HG02852 (cell line): Measurements from ENCODE around the gene TMEM269.
"Not testable (repeated sequence)": the region's sequence is repeated elsewhere in the genome, so short reads cannot be mapped to it uniquely, and the experiment has no call there.

Experiments
- ATAC-seq: cut with Tn5 transposase; IDR thresholded peaks from one replicate; pipeline ENCODE4 v1.9.1; 2021; ENCODE audit warnings: mild to moderate bottlenecking, moderate library complexity; ENCODE audit not compliant: unreplicated experiment

The TMEM269 gene

DNA sequence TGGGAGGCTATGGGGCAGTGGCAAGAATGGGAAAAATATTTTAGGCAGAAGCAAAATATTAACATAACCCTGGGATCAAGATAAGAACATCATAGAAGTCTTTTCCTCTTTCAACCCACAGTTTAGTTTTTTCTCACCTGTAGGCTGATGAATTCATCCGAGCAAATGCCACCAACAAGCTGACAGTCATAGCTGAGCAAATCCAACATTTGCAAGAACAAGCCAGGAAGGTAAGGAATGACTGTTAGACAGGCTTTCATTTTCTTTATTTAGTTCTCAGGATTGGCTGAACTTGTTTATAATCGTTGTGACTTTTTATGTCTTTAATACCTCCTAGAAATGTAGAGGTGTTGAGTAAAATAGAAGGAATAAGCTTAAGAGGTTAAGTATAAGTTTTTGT, 11.4 kb upstream of the TMEM269 start:
- ATAC-seq, result no peak

- no peak for ATAC-seq
Measured at GRCh38 chr1:42774928-42775526, 9.8 kb upstream of the TMEM269 start.

DNA sequence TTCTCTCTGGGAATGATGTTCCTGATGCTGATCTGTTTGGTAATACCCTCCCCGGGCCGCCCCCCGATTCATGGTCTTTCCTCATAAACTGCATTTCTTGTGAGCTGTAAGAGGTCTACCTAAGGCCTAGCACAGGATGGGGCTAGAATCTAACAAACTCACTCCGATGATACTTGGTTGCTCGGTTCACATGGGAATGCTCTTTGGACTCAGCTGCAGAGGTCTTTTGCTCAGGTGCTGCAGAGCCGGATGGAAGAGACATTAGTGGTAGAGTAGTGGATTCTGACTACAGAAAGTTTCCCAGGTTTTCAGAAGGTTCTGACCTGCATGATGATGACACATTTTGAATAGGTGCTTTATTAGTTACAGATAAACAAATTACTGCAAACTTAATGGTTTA, 8.3 kb upstream of the TMEM269 start:
- ATAC-seq, result no peak

DNA sequence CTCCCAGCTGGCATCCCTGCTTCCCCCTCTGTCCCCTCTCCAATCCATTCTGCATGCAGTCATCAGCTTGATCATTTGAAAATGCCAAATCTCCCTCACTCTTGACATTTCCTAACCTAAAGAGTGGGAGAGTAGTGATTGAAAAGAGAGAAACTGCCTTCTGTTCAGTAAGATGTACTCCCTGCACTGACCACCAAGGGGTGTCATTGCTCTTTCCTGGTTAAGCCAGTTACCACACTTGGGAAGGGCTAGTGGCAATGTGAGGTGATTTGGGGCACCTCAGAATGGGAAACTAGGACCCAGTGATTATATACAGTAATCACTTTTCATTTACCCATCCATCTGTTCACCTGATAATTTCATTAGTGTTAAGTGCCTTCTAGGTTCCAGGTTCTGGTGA, 6.9 kb upstream of the TMEM269 start:
- ATAC-seq, result no peak

DNA sequence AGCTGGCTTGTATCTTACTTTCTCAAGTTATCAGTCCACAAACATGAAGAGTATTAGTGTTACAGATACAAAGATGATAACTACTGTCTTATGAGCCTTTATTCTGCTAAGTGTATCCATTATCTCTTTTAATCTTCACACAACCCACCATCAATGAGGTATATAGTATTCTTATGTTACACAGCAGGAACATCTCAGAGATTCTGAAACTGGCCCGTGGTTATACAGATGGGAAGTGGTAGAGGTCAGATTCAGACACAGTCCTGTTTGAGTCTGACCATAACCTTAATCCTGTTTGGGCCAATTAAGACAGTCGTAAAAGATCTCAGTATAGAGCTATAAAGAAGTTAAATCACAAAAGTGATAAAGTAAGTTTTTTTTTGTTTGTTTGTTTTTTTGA, 5.1 kb upstream of the TMEM269 start:
- no peak for ATAC-seq

- no peak for ATAC-seq
Measured at GRCh38 chr1:42780176-42780575, 4.6 kb upstream of the TMEM269 start.

- ATAC-seq, result no peak
Measured at GRCh38 chr1:42783092-42783491, 1.7 kb upstream of the TMEM269 start.

DNA sequence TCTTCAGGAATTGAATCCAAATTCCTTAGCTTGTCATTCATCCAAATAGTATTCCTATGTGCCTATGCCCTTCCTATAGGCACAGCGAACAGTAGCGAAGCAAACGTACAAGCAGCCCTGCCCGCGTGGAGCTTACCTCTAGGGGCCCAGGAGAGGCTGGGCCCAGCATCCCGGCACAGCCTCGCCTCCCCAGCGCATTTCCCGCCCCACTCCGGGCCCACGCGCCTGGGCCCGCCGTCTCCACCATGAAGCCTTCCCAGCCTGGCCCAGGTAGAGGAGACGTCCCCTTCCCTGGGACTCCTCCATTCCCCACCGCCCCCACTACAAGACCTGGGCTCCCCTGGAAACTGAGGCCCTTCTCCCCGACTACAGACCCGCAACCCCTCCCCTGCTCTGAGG, 245 bp upstream of the TMEM269 start:
- ATAC-seq, result no peak

DNA sequence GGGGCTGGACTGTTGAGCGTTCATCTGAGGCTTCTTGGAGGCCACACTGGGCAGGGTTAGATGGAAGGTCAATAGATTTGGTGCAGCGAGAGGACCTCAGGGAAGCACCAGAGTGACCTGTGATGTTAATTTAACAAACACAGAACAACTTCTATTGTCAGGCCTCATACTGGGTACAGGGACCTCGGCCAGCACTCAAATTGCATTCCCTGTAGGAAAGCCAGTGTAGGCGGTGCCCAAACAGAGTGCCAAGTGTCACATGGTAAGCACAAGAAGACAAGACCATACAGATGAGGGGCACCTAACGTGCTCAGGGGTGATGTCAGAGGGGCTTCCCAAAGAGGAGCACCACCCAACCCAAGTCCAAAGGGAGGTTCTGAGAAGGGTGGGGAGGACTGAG, 1.3 kb downstream of the TMEM269 start:
- no peak for ATAC-seq

DNA sequence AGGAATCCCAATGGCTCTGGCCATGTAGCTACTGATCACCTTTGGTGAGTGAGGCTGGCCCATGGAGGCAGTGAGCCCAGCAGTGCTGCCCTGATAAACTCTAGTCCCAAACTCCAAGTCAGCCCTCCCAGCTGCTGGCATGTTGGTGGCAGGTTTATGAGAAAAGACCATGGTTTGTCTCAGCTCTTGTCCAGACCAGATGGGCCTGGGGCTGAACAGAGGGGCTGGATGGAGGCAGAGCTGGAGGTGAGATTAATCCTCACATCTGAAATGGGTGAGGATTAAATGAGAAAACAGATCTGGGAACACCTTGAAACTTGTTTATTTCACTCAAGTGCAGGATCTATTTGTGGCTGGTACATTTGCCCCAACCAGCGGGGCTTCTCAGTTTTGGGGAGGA, 3.2 kb downstream of the TMEM269 start:
- no peak for ATAC-seq

DNA sequence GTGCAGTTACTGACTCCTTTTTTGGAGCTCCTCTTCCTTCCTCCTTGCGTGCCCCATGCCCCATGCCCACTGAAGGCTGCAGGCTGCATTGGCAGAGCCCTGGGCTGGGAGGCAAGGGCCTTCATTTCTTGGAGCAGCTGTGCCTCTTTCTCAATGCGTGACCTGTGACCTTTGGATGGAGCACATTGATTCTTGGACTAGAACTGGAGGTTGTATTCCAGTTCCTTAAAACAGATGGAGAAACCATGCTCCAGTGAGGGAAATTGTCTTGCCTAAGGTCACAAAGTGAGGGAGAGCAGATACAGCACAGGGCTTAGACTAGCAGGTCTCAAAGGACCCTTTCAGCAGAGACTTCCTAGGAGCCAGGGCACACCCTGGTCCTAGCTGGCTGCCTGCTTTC, 9.0 kb downstream of the TMEM269 start:
- no peak for ATAC-seq

DNA sequence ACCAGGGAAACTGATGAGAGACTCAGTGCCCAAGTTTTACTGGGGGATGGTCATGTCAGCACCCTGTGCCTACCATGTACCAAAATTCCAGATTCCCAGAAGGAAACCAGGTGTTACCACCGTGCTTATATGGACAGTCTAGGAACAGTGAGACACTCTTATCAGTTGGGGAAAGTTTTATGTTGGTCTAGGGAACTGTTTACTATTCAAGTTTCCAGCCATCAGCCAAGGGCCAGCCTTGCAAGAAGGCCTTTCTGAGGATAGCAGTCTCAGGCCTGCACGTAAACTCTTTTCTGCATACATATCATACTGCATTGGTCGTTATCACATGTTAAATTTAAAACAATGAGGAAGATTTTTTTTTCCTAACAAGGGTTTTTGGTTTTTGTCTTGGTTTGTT, 12.6 kb downstream of the TMEM269 start:
- ATAC-seq, result no peak

DNA sequence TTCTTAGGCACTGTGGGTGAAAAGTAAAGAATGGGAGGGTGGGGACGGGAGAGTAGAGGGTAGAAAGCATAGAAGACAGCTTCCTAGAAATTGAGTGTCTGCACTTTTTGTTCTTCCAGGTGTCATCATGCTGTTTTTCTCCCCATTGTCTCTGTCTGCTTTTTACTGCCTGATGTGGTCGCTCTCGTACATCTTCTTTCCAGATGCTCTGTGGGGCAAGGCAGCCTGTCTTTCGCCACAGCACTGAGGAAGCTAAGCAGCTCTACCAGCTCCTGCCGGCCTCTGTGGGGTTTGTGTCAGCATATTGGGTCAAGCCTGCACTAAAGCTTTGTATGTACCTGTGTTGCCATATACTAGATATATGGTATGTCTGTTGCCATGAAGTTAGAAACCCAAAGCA, 13.2 kb downstream of the TMEM269 start:
- no peak for ATAC-seq

- no peak for ATAC-seq
Measured at GRCh38 chr1:42801832-42802473, 17.2 kb downstream of the TMEM269 start.

DNA sequence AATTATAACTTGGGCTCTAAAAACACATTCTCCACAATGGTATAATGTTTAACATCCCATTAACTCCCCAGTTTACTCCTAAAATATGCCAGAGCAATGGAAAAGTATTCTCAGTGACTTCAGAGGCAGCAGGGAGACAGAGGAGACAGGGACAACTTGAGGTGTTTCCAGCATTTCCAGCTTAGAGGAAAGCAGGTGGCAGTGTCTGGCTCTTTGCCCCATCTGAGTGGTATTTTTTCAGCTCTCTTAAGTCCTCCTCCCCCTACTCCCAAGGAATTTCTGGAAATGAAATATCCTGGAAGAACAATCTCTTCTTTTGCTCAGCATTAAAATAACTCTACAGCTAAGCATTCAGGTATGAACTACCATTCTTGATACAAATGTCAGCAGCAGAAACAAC, 21.4 kb downstream of the TMEM269 start:
- ATAC-seq, result no peak

- ATAC-seq, result no peak
Measured at GRCh38 chr1:42806593-42806992, 21.8 kb downstream of the TMEM269 start.

DNA sequence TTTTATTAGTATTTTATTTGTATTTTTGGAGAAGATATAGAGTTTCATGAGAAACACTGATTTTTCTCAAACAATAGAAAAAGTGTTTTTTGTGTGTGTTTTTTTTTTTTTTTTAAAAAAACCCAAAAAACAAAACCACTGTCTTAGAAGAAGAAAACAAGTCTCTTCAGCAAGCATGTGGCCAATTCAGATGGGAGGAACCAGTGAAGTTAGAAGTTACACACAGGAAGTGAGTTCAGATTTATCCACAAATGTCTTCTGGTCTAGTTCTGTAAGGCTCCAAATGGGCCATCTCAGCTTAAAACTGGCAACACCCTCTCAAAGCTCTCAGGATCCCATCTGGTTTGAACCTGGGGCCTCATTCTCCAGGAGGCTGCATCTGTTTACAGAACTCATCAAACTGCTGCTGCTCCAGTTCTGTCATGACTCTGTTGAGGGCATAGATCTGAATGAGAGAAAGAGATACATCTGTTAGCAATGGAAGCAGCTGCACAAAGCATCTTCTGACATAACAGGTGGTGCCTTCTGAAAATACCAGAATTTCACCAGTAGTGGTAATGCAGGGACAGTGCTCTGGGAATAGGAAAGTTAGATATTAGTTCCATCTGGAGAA, 22.4 kb downstream of the TMEM269 start:
- ATAC-seq, result no peak

DNA sequence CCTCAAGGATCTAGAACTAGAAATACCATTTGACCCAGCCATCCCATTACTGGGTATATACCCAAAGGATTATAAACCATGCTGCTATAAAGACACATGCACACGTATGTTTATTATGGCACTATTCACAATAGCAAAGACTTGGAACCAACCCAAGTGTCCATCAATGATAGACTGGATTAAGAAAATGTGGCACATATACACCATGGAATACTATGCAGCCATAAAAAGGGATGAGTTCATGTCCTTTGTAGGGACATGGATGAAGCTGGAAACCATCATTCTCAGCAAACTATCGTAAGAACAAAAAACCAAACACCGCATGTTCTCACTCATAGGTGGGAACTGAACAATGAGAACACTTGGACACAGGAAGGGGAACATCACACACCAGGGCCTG, 30.0 kb downstream of the TMEM269 start:
- ATAC-seq, result not testable (repeated sequence)

GRCh38 chr1:42815941-42816584, 31.3 kb downstream of the TMEM269 start:
- no peak for ATAC-seq

DNA sequence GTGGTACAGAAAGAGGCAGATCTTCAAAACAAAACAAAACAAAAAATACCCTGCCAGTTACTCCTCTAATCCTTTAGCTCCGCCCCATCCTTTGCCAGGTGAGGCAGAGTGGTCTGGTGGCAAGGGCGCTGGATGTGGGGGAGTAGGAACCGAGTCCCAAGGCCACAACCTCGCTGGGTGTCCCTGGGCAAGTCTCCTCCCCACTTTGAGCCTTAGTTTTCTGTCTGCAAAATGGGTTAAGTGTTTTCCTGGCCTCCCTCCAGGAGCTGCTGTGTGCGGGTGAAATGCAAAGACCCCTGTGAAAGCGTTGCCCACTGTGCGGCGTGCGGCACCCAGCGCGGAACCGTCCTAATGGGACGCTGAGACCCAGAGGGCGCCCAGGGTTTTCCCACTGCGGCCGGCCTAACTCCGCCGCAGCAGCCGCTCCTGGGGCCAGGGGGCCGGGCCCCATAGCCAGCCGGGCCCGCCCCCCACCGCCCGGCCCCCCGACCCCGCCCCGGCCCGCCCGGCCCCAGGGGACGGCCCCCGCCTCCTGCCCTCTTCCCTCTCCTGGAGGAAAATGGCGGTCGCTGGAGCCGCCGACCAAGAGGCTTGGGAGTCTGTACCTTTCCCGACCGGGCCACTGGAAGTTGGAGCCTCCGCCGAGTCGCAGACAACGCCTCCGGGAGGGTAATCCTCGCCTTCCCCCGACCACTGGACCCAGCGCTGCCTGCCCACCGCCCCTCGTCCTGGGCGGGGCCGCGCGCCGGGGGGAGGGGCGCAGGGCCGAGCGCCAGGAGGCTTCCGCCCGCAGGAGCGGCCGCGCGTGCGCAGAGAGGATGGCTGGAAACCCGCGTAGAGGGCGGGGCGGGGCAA, 32.0 kb downstream of the TMEM269 start, which contains the start of the genes ERMAP and SVBP:
Gene ERMAP (plus strand): TSS at position 538 of the 855 bp plus-strand sequence. CDS start 13,327 bp downstream, outside the sequence.
Gene SVBP (minus strand): TSS at position 813 of the 855 bp plus-strand sequence. CDS start 853 bp downstream, outside the sequence.
- peak; percentile 83 for ATAC-seq

DNA sequence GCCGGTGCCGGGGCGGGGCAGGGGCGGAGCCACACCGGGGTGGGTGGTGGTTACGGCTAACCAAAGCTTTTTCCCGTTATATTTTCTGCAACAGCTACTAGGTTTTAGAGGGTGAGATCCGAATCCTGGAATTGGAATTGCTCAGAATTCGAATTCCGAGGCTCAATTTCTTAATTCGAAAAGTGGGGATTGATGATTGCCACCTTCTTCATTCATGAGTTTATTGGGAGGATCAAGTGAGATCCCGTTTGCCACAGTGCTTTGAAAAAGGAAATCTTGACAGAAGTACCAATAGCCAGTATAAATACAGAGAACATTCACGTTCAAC, 32.6 kb downstream of the TMEM269 start:
- no peak for ATAC-seq
